GM13976 (cell line): ENCODE data around the gene CFL1.

Experiments
- DNase-seq: peaks from one replicate; pipeline ENCODE4 v3.0.0; 2012; ENCODE audit warnings: low spot score
- in situ Hi-C: fragments of 300-500 bp; cut with MboI; formaldehyde crosslinking; loops from one replicate; pipeline ENCODE4 v1.12.0; 2022; ENCODE audit warnings: low sequenced_read_pairs, mixed read lengths, inconsistent platforms; ENCODE audit not compliant: unreplicated experiment
- TF ChIP-seq, protein P1 (sequence below): IDR thresholded peaks from 2 replicates; pipeline ENCODE4 v1.5.1; 2012; ENCODE audit warnings: borderline replicate concordance, mild to moderate bottlenecking; ENCODE audit not compliant: insufficient read depth; ENCODE audit errors: extremely low read depth, missing control alignments, control extremely low read depth

CFL1 gene

DNA sequence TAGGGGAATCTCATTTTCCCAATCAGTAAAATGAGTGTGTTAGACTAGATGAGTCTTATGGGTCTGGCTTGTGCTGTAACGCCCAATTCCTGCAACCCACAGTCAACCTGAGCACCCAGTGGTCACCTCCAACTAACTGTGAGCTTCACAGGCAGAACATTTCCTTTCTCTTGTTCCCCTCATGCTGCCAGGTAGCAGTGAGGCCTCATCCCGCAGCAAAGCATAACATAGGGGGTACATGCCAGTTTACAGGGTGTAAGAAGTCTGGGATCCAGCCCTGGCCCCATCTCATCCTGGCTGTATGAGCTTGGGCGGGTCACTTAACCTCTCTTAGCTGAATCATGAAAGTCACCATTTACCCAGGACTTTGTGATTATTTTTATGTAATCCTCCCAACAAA, 10.9 kb upstream of the CFL1 start:
- no peak for DNase-seq
- in situ Hi-C loops, result no loop called here
- TF ChIP-seq, protein P1, sequence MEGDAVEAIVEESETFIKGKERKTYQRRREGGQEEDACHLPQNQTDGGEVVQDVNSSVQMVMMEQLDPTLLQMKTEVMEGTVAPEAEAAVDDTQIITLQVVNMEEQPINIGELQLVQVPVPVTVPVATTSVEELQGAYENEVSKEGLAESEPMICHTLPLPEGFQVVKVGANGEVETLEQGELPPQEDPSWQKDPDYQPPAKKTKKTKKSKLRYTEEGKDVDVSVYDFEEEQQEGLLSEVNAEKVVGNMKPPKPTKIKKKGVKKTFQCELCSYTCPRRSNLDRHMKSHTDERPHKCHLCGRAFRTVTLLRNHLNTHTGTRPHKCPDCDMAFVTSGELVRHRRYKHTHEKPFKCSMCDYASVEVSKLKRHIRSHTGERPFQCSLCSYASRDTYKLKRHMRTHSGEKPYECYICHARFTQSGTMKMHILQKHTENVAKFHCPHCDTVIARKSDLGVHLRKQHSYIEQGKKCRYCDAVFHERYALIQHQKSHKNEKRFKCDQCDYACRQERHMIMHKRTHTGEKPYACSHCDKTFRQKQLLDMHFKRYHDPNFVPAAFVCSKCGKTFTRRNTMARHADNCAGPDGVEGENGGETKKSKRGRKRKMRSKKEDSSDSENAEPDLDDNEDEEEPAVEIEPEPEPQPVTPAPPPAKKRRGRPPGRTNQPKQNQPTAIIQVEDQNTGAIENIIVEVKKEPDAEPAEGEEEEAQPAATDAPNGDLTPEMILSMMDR, result no peak

GRCh38 chr11:65868076-65868667, 10.2 kb upstream of the CFL1 start:
- TF ChIP-seq, protein P1, result no peak
- no peak for DNase-seq
- in situ Hi-C loops, result no loop called here

DNA sequence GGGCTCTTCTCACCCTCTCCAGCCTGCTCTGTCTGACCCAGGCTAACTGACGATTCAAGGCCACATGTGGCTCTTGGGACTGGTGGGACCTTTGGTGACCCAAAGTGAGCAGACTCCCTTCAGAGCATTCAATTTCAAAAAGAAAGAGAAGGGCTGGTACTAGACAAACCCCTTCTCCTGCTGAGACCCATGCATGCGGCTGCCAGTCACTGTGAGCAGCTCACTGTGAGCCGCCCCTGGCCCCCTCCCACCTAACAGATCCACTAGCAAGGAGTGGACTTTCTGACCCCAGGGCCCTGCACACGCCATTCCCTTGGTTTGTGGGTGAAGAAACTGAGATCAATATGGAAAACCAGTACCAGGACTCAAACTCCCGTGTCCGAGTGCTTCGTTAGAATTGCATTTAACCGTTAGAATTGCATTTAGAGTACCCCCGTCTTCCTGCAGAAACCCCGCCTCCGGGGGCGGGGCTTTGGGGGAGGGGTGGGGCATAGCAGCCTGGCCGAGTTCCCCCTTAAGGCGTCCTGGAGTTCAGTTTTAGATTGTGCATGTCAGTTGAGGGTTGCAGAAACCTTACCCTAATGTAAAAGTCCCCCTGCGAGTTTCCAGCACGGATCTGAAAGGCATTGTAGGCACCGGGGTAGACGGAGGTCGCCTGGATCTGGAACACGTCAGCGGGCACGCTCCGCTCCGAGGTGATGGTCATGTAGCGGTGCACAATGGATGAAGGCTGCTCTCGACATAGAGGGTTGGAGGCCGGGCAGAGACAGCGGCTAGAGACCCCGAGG, 9.5 kb upstream of the CFL1 start:
- in situ Hi-C loops, result no loop called here
- TF ChIP-seq, protein P1, result no peak
- no peak for DNase-seq

GRCh38 chr11:65866509-65867283, 8.7 kb upstream of the CFL1 start:
- TF ChIP-seq, protein P1, result no peak
- no peak for DNase-seq
- in situ Hi-C loops, result no loop called here

- TF ChIP-seq, protein P1, result no peak
- no peak for DNase-seq
- in situ Hi-C loops, result no loop called here
Observed at GRCh38 chr11:65865550-65866172, 7.7 kb upstream of the CFL1 start.
